GM12891 (cell line): ENCODE measurements around the gene LRMDA.

Source experiments
- PAX5 ChIP-seq: IDR thresholded peaks from 2 replicates; pipeline ENCODE4 v1.6.1; 2011; ENCODE audit warnings: low read length, moderate library complexity, mild to moderate bottlenecking; ENCODE audit not compliant: insufficient read depth, severe bottlenecking
- POLR2A ChIP-seq: IDR thresholded peaks from 2 replicates; pipeline ENCODE4 v1.6.1; 2011; ENCODE audit warnings: low read depth, low read length, control low read depth
- POLR2AphosphoS5 ChIP-seq: IDR thresholded peaks from 2 replicates; pipeline ENCODE4 v1.6.1; 2011; ENCODE audit warnings: low read depth, low read length, control low read depth
- POU2F2 ChIP-seq: IDR thresholded peaks from 2 replicates; pipeline ENCODE4 v1.6.1; 2011; ENCODE audit warnings: low read depth, mild to moderate bottlenecking, control low read depth, low read length, moderate library complexity
- SPI1 ChIP-seq: IDR thresholded peaks from 2 replicates; pipeline ENCODE4 v1.6.1; 2011; ENCODE audit warnings: low read depth, low read length, control low read depth
- TAF1 ChIP-seq: IDR thresholded peaks from 2 replicates; pipeline ENCODE4 v1.6.1; 2011; ENCODE audit warnings: low read depth, low read length, control low read depth

DNA sequence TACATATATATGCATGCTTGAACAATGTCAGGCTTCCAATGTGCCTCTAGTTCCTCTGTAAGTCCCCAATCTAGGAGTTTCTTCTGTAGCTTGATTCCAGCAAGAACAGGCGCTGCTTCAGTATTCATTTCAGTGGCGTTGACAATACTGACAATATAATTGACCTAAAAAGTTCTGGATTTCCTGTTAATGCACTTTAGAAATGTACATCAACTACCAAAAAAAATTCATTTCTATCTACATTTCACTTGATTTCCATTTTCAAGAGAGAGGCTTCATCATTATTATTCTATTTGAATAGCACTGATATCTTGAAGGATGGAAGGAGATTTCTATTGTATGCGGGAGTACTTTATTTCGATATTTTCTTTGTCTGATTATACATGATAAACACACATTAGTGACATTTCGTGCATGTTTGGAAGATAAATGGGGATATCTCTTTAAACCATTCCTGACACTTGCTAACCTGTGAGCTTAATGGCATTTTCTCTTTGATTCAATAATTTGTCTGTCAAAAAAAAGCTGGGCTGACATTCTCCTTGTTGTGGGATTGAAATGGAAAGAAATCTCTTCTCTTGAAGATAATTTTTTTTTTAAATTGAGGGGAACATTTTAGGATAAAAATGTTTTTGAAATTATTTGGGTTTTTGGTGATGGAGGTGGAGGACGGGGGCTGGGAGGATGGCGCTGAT, 568.2 kb downstream of the LRMDA start:
- TF ChIP-seq TAF1 (no peak), POLR2AphosphoS5 (no peak), POU2F2 (no peak), POLR2A (no peak), SPI1 (no peak), PAX5 (no peak)
